Activated T-helper 1 cell treated with anti-CD3 and anti-CD28 coated beads, Interleukin-12 subunit alpha, Interleukin-12 subunit beta, Interleukin-2, Interleukin-4 antibody, amounts not matched to agents 30 ng/mL and 10 ng/mL and 1 ng/mL, durations not matched to agents 14 hours and 24 hours and 36 hours (primary cell): Measurements from ENCODE around the gene KIAA0825. TPM values are rescaled to one million over a fixed set of nuclear protein-coding genes. Genes with fewer than 3 reads are reported as not detected.
A peak's percentile ranks its signal among the peaks of the same experiment; 100 is the strongest.

ENCODE experiments used
- DNase-seq: peaks from one replicate; pipeline ENCODE4 v3.0.0; 2021; ENCODE audit warnings: low spot score
- H3K27ac Mint-ChIP-seq: one replicate; pipeline ENCODE4 v1.8.0; 2021; ENCODE audit warnings: mild to moderate bottlenecking, mixed read lengths
- H3K27me3 Mint-ChIP-seq: one replicate; pipeline ENCODE4 v1.8.0; 2022; ENCODE audit warnings: mild to moderate bottlenecking, moderate library complexity, mixed read lengths; ENCODE audit not compliant: insufficient read depth
- H3K36me3 Mint-ChIP-seq: one replicate; pipeline ENCODE4 v1.8.0; 2021; ENCODE audit warnings: low read depth, mixed read lengths
- H3K4me1 Mint-ChIP-seq: one replicate; pipeline ENCODE4 v1.8.0; 2021; ENCODE audit warnings: low read depth, mixed read lengths
- H3K4me3 Mint-ChIP-seq: one replicate; pipeline ENCODE4 v1.8.0; 2021; ENCODE audit warnings: mild to moderate bottlenecking, moderate library complexity, mixed read lengths
- H3K9me3 Mint-ChIP-seq: one replicate; pipeline ENCODE4 v1.8.0; 2021; ENCODE audit warnings: mixed read lengths
- intact Hi-C: fragments of 100-400 bp; cut with micrococcal nuclease; formaldehyde crosslinking; loops from one replicate; pipeline ENCODE4 v1.15.1; 2024
- total RNA-seq: library from RNA; stranded (reverse); gene quantifications from 2 replicates; pipeline ENCODE4 v1.2.3, GENCODE V29; 2022

Gene KIAA0825
- total RNA-seq, 1 donor from 2014 or later = 0.36 TPM

DNA sequence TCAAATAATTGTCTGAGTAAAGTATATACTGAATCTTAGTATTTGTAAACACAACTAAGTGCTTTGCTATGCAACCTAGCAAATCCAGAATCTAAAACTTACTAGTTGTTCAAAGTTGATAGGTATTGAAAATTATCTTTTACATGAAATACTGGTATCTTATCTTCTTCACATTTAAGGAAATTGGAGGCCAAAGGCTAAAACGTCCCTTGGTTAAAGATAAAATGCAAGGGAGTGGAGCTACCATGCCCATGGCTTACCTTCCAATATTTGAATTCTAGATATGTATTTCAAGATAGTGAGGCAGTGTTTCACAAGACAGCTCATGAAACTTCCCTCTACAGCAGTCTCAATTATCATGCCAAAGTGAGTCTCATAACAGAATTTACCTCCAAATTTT, 373.5 kb downstream of the KIAA0825 start:
- H3K36me3 Mint-ChIP-seq = no peaks in the 10 kb centered on the region
- no peak overlapping the region for H3K4me3 Mint-ChIP-seq
- intact Hi-C loops = no loop called here
- no peak overlapping the region for H3K27ac Mint-ChIP-seq
- H3K4me1 Mint-ChIP-seq = no peaks in the 10 kb centered on the region
- H3K27me3 Mint-ChIP-seq = no peaks in the 10 kb centered on the region
- DNase-seq = no peak
- H3K9me3 Mint-ChIP-seq = no peaks in the 10 kb centered on the region

- DNase-seq = no peak
- no peaks in the 10 kb centered on the region for H3K4me1 Mint-ChIP-seq
- no peak overlapping the region for H3K27ac Mint-ChIP-seq
- no peak overlapping the region for H3K4me3 Mint-ChIP-seq
- no peaks in the 10 kb centered on the region for H3K27me3 Mint-ChIP-seq
- H3K36me3 Mint-ChIP-seq = no peaks in the 10 kb centered on the region
- intact Hi-C loops = no loop called here
- H3K9me3 Mint-ChIP-seq = no peaks in the 10 kb centered on the region
Measured at GRCh38 chr5:94243612-94244011, 374.8 kb downstream of the KIAA0825 start.

DNA sequence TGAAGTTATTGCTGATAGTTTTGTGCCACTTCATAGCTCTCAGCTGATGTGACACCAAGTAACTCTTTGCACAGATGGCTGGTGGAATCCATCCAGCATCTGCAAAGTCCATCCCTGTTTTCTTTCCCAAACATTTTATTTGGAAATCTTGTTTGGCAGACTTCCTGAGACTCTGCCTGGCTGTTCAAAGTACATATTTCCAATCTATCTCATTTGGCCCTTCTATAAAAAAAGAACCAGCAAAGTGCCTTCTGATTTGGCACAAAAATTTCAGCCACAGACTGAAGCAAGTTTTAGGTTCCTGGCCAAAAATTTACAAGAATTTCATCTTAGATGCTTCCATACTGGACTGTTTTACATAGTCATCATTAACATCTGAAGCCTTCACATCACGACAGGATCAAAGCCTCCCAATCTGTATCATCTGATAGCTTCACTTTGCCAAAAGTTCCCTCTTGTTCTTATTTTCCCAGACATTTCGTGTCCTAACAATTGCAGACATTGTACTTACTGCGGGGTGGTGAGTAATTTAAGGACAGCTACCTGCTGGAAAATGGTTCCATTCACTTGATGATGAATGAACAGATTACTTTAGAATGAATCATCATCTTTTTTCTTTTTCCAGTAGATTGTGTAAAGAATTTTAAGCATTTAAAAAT, 377.3 kb downstream of the KIAA0825 start:
- no peak for DNase-seq
- Mint-ChIP-seq H3K9me3 (peaks cover 1% of the 10 kb centered on the region), H3K27ac (no peak overlapping the region), H3K27me3 (peaks cover 2% of the 10 kb centered on the region), H3K4me1 (no peaks in the 10 kb centered on the region), H3K36me3 (no peaks in the 10 kb centered on the region), H3K4me3 (no peak overlapping the region)
- intact Hi-C loops = no loop called here

DNA sequence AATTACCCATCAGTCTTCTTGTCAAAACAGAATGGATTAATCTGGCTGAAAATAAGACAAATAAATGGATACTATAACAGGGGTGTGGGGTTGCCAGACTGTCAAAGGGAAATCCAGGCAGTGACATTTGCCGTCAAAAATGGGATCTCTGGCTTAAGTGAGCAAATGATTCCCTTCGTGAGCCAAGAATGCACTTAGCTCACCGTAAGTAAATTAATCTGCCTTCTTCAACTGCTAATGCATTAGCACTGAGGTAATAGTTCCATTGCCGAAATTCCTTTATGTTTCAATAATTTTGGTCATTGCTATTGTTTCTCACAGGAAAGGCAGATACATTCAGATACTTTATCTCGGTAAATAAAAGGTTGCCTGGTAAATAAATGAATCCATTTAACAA, 377.8 kb downstream of the KIAA0825 start:
- H3K4me3 Mint-ChIP-seq = no peak overlapping the region
- DNase-seq = no peak
- peaks cover 2% of the 10 kb centered on the region for H3K27me3 Mint-ChIP-seq
- intact Hi-C loops = no loop called here
- peaks cover 6% of the 10 kb centered on the region for H3K9me3 Mint-ChIP-seq
- H3K27ac Mint-ChIP-seq = no peak overlapping the region
- H3K36me3 Mint-ChIP-seq = no peaks in the 10 kb centered on the region
- no peaks in the 10 kb centered on the region for H3K4me1 Mint-ChIP-seq

GRCh38 chr5:94240134-94240533, 378.3 kb downstream of the KIAA0825 start:
- no peaks in the 10 kb centered on the region for H3K4me1 Mint-ChIP-seq

GRCh38 chr5:94239266-94239665, 379.1 kb downstream of the KIAA0825 start:
- H3K4me1 Mint-ChIP-seq = no peaks in the 10 kb centered on the region
- peaks cover 3% of the 10 kb centered on the region for H3K27me3 Mint-ChIP-seq
- no peak for DNase-seq
- peaks cover 6% of the 10 kb centered on the region for H3K9me3 Mint-ChIP-seq
- no peak overlapping the region for H3K27ac Mint-ChIP-seq
- H3K4me3 Mint-ChIP-seq = no peak overlapping the region
- H3K36me3 Mint-ChIP-seq = no peaks in the 10 kb centered on the region
- intact Hi-C loops = no loop called here

More at GRCh38 chr5:94240134-94240533, 378.3 kb downstream of the KIAA0825 start:
- no peak for DNase-seq
- Mint-ChIP-seq H3K9me3 (peaks cover 6% of the 10 kb centered on the region), H3K27me3 (peaks cover 2% of the 10 kb centered on the region), H3K36me3 (no peaks in the 10 kb centered on the region), H3K4me3 (no peak overlapping the region), H3K27ac (no peak overlapping the region)
- intact Hi-C loops = no loop called here

DNA sequence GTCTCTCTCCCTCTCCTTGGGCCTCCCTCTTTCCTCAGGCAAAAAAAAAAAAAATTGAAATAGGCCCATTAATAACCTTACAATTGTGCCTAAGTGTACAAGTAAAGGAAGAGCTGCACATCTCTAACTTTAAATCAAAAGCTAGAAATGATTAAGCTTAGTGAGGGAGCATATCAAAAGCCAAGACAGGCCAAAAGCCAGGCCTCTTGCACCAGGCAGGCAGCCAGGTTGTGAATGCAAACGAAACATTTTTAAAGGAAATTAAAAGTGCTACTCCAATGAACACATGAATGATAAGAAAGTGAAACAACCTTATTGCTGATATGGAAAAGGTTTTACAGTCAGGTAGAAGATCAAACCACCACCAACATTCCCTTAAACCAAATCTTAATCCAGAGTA, 383.4 kb downstream of the KIAA0825 start:
- Mint-ChIP-seq H3K4me3 (no peak overlapping the region), H3K27ac (no peak overlapping the region), H3K9me3 (peaks cover 10% of the 10 kb centered on the region), H3K36me3 (no peaks in the 10 kb centered on the region), H3K4me1 (no peaks in the 10 kb centered on the region), H3K27me3 (peaks cover 3% of the 10 kb centered on the region)
- DNase-seq = no peak
- intact Hi-C loops = no loop called here

DNA sequence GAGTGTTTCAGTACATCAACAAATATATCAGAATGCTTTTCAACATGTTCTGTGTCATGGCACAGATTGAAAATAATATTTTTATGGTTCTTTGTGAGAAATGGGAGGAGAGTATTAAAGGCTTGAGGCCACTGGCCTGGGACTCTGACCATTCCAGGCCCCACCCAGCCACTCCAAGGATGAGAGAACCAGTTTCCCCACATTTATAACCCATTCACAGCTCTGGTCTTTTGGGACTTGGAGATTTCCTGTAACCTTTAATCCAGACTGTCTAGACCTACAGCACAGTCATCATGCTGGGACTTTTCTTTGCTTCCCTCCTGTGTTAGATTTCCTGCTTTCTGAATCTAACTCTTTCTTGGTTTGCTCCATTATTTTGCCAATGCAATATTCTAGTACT, 389.6 kb downstream of the KIAA0825 start:
- intact Hi-C loops = no loop called here
- peaks cover 4% of the 10 kb centered on the region for H3K9me3 Mint-ChIP-seq
- no peak overlapping the region for H3K4me3 Mint-ChIP-seq
- no peak for DNase-seq
- no peak overlapping the region for H3K27ac Mint-ChIP-seq
- peaks cover 2% of the 10 kb centered on the region for H3K36me3 Mint-ChIP-seq
- peaks cover 5% of the 10 kb centered on the region for H3K4me1 Mint-ChIP-seq
- no peaks in the 10 kb centered on the region for H3K27me3 Mint-ChIP-seq

DNA sequence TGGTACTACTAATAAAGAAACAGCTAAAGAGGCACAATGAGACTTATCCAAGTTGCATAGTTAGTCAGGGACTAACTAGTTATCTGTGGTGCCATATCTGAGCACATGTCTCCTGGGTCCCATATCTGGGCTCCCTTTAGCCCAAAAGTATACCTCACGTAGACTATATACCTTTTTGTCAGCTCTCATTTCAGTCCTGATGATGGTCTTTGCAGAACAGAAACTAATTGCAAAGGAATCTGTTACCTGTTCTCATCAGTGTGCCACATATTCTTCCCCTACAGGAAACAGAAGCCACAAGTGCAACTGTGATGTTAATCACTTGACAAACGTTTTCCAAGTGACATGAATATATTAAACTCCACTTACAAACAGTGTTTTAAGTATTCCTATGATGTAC, 395.2 kb downstream of the KIAA0825 start:
- no peaks in the 10 kb centered on the region for H3K9me3 Mint-ChIP-seq
- no peak for DNase-seq
- H3K36me3 Mint-ChIP-seq = peaks cover 2% of the 10 kb centered on the region
- intact Hi-C loops = no loop called here
- H3K27ac Mint-ChIP-seq = peak overlapping the region; percentile 18
- H3K4me1 Mint-ChIP-seq = peaks cover 31% of the 10 kb centered on the region
- no peaks in the 10 kb centered on the region for H3K27me3 Mint-ChIP-seq
- no peak overlapping the region for H3K4me3 Mint-ChIP-seq

GRCh38 chr5:94218374-94218773, 400.0 kb downstream of the KIAA0825 start:
- Mint-ChIP-seq H3K27me3 (peaks cover 3% of the 10 kb centered on the region), H3K4me1 (peaks cover 24% of the 10 kb centered on the region), H3K4me3 (no peak overlapping the region), H3K36me3 (no peaks in the 10 kb centered on the region), H3K9me3 (no peaks in the 10 kb centered on the region), H3K27ac (no peak overlapping the region)
- DNase-seq = no peak
- intact Hi-C loops = no loop called here

- intact Hi-C loops = no loop called here
- Mint-ChIP-seq H3K4me1 (peaks cover 18% of the 10 kb centered on the region), H3K36me3 (no peaks in the 10 kb centered on the region), H3K4me3 (no peak overlapping the region), H3K9me3 (no peaks in the 10 kb centered on the region), H3K27ac (no peak overlapping the region), H3K27me3 (peaks cover 3% of the 10 kb centered on the region)
- DNase-seq = no peak
Measured at GRCh38 chr5:94217745-94218144, 400.7 kb downstream of the KIAA0825 start.

DNA sequence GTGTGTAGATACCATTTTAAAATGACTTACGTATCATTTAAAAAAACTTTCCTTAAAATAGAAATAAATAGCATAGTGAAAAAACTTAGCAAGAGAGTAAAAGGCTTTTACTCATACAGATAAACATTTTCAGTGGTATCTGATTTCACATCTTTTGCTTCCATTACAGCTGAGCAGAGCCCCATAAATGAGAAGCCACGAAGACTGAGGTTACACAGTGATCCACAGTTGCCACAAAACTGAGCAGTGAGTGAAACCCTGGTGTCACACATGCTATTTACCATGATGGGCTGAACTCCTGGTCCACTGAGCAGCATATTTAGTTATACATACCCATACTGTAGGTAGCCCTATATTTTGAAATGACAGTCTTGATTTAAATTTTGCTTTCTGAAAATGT, 401.2 kb downstream of the KIAA0825 start:
- DNase-seq = no peak
- no peaks in the 10 kb centered on the region for H3K36me3 Mint-ChIP-seq
- no peak overlapping the region for H3K4me3 Mint-ChIP-seq
- H3K9me3 Mint-ChIP-seq = no peaks in the 10 kb centered on the region
- peaks cover 3% of the 10 kb centered on the region for H3K27me3 Mint-ChIP-seq
- intact Hi-C loops = no loop called here
- H3K27ac Mint-ChIP-seq = no peak overlapping the region
- H3K4me1 Mint-ChIP-seq = peaks cover 14% of the 10 kb centered on the region

GRCh38 chr5:94212476-94212875, 405.9 kb downstream of the KIAA0825 start:
- Mint-ChIP-seq H3K27me3 (peaks cover 18% of the 10 kb centered on the region), H3K9me3 (no peaks in the 10 kb centered on the region), H3K36me3 (no peaks in the 10 kb centered on the region), H3K4me1 (no peaks in the 10 kb centered on the region), H3K4me3 (no peak overlapping the region), H3K27ac (no peak overlapping the region)
- no peak for DNase-seq
- intact Hi-C loops = no loop called here

- intact Hi-C loops = no loop called here
- Mint-ChIP-seq H3K27me3 (peaks cover 15% of the 10 kb centered on the region), H3K27ac (no peak overlapping the region), H3K9me3 (no peaks in the 10 kb centered on the region), H3K4me1 (no peaks in the 10 kb centered on the region), H3K36me3 (no peaks in the 10 kb centered on the region), H3K4me3 (no peak overlapping the region)
- DNase-seq = no peak
Measured at GRCh38 chr5:94209774-94210355, 408.5 kb downstream of the KIAA0825 start.
